Tibial nerve (tissue), 3 donors: ENCODE measurements around the gene PRRC2C.

ENCODE experiments used
- POLR2A ChIP-seq, 2 donors: fragments of 450-650 bp; IDR thresholded peaks; one replicate each; pipeline ENCODE4 v1.6.1; 2017; ENCODE audit warnings: antibody characterized with exemption in 2 of 2, mild to moderate bottlenecking in 2 of 2, moderate library complexity in 2 of 2
- TF ChIP-seq, protein P1 (sequence below), 5 experiments: fragments of 200-600 bp in 3 of 5; fragments of 450-650 bp in 2 of 5; sonication (generic) in 3 of 5; IDR thresholded peaks; one replicate each; pipeline ENCODE4 v1.5.1; 2016 to 2019; ENCODE audit warnings: antibody characterized with exemption in 5 of 5, mild to moderate bottlenecking in 3 of 5, moderate library complexity in 2 of 5

DNA sequence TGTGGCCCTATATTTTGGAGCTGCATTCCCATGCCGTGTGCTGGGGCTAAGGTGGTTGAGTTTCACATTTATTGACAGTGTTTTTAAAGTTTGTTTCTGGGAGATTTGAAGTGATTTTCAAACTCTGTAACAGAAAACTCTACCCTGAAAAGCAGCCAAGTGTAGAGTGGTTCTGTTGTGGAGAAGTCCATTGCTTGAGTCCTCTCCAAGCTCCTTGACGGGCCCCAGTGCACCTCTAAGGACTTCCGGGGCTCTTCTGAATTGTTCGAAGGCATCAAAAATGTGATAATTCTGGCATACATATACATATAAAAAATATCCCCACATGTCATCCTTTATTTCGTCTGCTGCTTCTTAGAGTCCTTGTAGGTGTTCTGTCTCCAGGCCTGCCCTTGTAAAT, 141.7 kb downstream of the PRRC2C start:
- TF ChIP-seq, protein P1, sequence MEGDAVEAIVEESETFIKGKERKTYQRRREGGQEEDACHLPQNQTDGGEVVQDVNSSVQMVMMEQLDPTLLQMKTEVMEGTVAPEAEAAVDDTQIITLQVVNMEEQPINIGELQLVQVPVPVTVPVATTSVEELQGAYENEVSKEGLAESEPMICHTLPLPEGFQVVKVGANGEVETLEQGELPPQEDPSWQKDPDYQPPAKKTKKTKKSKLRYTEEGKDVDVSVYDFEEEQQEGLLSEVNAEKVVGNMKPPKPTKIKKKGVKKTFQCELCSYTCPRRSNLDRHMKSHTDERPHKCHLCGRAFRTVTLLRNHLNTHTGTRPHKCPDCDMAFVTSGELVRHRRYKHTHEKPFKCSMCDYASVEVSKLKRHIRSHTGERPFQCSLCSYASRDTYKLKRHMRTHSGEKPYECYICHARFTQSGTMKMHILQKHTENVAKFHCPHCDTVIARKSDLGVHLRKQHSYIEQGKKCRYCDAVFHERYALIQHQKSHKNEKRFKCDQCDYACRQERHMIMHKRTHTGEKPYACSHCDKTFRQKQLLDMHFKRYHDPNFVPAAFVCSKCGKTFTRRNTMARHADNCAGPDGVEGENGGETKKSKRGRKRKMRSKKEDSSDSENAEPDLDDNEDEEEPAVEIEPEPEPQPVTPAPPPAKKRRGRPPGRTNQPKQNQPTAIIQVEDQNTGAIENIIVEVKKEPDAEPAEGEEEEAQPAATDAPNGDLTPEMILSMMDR (IDR thresholded peaks at IDR 0.05) = no peak
- no peak for TF ChIP-seq POLR2A (IDR thresholded peaks at IDR 0.05)
